ENCODE measurements around the gene PGS1.

PGS1 gene

GRCh38 chr17:78397681-78398101 lies 19.2 kb downstream of the PGS1 start:
- 0 out of 2 replicates have a peak, but pooled peaks have one; percentile 10 for TF ChIP-seq REST (IDR thresholded peaks at IDR 0.05; ENCODE audit: low read depth)
- no peak for TF ChIP-seq CEBPB (IDR thresholded peaks at IDR 0.05)

GRCh38 chr17:78398390-78398789 lies 19.9 kb downstream of the PGS1 start:
- TF ChIP-seq CEBPB (IDR thresholded peaks at IDR 0.05): no peak
- no peak for TF ChIP-seq EGR1 (IDR thresholded peaks at IDR 0.05)
- no peak for TF ChIP-seq RAD21 (IDR thresholded peaks at IDR 0.05; ENCODE audit: low read depth)
- no peak for TF ChIP-seq NFIC (IDR thresholded peaks at IDR 0.05)
- TF ChIP-seq EP300 (IDR thresholded peaks at IDR 0.05; ENCODE audit: borderline replicate concordance): no peak
- no peak for TF ChIP-seq CREB1 (IDR thresholded peaks at IDR 0.05; ENCODE audit: low read depth)

GRCh38 chr17:78399028-78399692 lies 20.7 kb downstream of the PGS1 start:
- TF ChIP-seq, protein P1, sequence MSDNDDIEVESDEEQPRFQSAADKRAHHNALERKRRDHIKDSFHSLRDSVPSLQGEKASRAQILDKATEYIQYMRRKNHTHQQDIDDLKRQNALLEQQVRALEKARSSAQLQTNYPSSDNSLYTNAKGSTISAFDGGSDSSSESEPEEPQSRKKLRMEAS (IDR thresholded peaks at IDR 0.05): no peak
- TF ChIP-seq YY1 (IDR thresholded peaks at IDR 0.05; ENCODE audit: low read depth): no peak
- TF ChIP-seq TAF1 (IDR thresholded peaks at IDR 0.05; ENCODE audit: low read depth): no peak
- TF ChIP-seq RAD21 (IDR thresholded peaks at IDR 0.05; ENCODE audit: low read depth): no peak
- no peak for TF ChIP-seq EP300 (IDR thresholded peaks at IDR 0.05; ENCODE audit: borderline replicate concordance)
- TF ChIP-seq TCF12 (IDR thresholded peaks at IDR 0.05; ENCODE audit: low read depth): no peak
- TF ChIP-seq FOXM1 (IDR thresholded peaks at IDR 0.05; ENCODE audit: borderline replicate concordance, low read depth): no peak
- TF ChIP-seq, protein P2, sequence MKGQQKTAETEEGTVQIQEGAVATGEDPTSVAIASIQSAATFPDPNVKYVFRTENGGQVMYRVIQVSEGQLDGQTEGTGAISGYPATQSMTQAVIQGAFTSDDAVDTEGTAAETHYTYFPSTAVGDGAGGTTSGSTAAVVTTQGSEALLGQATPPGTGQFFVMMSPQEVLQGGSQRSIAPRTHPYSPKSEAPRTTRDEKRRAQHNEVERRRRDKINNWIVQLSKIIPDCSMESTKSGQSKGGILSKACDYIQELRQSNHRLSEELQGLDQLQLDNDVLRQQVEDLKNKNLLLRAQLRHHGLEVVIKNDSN (IDR thresholded peaks at IDR 0.05): no peak
- TF ChIP-seq CREB1 (IDR thresholded peaks at IDR 0.05; ENCODE audit: low read depth): no peak

GRCh38 chr17:78399693-78400144 lies 21.3 kb downstream of the PGS1 start:
- TF ChIP-seq, protein P1 (IDR thresholded peaks at IDR 0.05): no peak
- TF ChIP-seq, protein P2 (IDR thresholded peaks at IDR 0.05): no peak
- TF ChIP-seq CEBPB (IDR thresholded peaks at IDR 0.05): no peak
- no peak for TF ChIP-seq YY1 (IDR thresholded peaks at IDR 0.05; ENCODE audit: low read depth)
- no peak for TF ChIP-seq TAF1 (IDR thresholded peaks at IDR 0.05; ENCODE audit: low read depth)
- TF ChIP-seq ZBTB7A (IDR thresholded peaks at IDR 0.05; ENCODE audit: low read depth): no peak
- TF ChIP-seq CREB1 (IDR thresholded peaks at IDR 0.05; ENCODE audit: low read depth): no peak
- TF ChIP-seq FOXM1 (IDR thresholded peaks at IDR 0.05; ENCODE audit: borderline replicate concordance, low read depth): no peak
- TF ChIP-seq RAD21 (IDR thresholded peaks at IDR 0.05; ENCODE audit: low read depth): no peak
- no peak for TF ChIP-seq TEAD4 (IDR thresholded peaks at IDR 0.05)
- no peak for TF ChIP-seq REST (IDR thresholded peaks at IDR 0.05; ENCODE audit: low read depth)
- TF ChIP-seq EP300 (IDR thresholded peaks at IDR 0.05; ENCODE audit: borderline replicate concordance): no peak
- TF ChIP-seq NFIC (IDR thresholded peaks at IDR 0.05): no peak
- TF ChIP-seq TCF12 (IDR thresholded peaks at IDR 0.05; ENCODE audit: low read depth): no peak
- TF ChIP-seq EGR1 (IDR thresholded peaks at IDR 0.05): no peak

DNA sequence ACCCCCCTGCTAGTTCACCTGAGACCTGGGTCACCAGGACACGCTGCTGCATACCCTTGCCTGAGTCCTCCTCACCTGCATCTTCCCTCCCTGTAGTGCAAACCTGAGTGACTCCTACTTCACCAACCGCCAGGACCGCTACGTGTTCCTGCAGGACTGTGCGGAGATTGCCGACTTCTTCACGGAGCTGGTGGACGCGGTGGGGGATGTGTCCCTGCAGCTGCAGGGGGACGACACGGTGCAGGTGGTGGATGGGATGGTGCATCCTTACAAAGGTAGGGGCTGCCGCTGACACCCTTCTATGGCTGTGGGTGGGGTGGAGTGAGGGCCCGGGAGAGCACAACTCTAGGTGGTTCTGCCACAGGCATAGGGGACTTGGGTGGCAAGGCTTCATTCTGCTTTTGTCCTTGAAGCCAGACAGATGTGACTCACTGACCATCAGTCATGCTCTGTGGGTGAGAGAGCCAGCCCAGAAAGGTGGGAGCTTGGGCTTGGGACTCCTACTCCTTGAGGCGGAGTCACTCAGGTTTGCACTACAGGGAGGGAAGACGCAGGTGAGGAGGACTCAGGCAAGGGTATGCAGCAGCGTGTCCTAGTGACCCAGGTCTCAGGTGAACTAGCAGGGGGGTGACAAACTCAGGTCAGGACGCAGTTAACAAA lies 22.3 kb downstream of the PGS1 start:
- no peak for TF ChIP-seq TEAD4 (IDR thresholded peaks at IDR 0.05)

DNA sequence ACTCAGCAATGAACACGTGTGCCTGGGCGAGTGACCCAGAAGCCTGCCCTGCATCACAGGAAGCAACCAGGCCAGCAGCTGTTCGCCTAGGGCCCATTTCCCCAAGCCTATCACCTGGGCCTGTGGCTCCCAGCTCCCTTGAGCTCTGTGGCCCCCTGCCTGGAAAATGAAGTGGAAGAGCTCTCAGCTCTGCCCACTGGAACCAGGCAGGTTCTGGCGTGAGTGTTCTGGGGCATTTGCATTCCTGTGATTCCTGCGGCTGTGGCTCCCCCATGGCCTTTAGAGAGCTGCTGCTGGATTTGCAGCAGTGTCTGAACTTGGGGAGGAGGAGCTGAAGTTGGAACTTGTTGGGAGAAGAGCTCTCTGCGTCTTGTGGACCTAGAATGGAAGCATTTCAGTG lies 22.8 kb downstream of the PGS1 start:
- no peak for TF ChIP-seq YY1 (IDR thresholded peaks at IDR 0.05; ENCODE audit: low read depth)

GRCh38 chr17:78401891-78402290 lies 23.4 kb downstream of the PGS1 start:
- no peak for TF ChIP-seq EGR1 (IDR thresholded peaks at IDR 0.05)
- TF ChIP-seq, protein P1 (IDR thresholded peaks at IDR 0.05): no peak
- no peak for TF ChIP-seq TCF12 (IDR thresholded peaks at IDR 0.05; ENCODE audit: low read depth)
- no peak for TF ChIP-seq EP300 (IDR thresholded peaks at IDR 0.05; ENCODE audit: borderline replicate concordance)
- TF ChIP-seq TEAD4 (IDR thresholded peaks at IDR 0.05): no peak
- no peak for TF ChIP-seq CEBPB (IDR thresholded peaks at IDR 0.05)
- no peak for TF ChIP-seq CREB1 (IDR thresholded peaks at IDR 0.05; ENCODE audit: low read depth)
